Ectodermal cell (in vitro differentiated cells): Measurements from ENCODE around the gene HIPK2.

Experiments used
- H3K27ac ChIP-seq: 2 replicates; pipeline ENCODE4 v1.7.0; 2013; ENCODE audit warnings: mild to moderate bottlenecking, low read depth, low read length; ENCODE audit not compliant: insufficient read depth, poor library complexity, severe bottlenecking
- H3K27me3 ChIP-seq: 2 replicates; pipeline ENCODE4 v1.7.0; 2013; ENCODE audit warnings: mild to moderate bottlenecking, low read length; ENCODE audit not compliant: insufficient read depth, control insufficient read depth, poor library complexity, severe bottlenecking
- H3K36me3 ChIP-seq: one replicate; pipeline ENCODE4 v1.7.0; 2013; ENCODE audit warnings: low read length; ENCODE audit not compliant: control insufficient read depth, insufficient read depth
- H3K4me1 ChIP-seq: one replicate; pipeline ENCODE4 v1.7.0; 2013; ENCODE audit warnings: low read length; ENCODE audit not compliant: control insufficient read depth, insufficient read depth
- H3K4me3 ChIP-seq: 2 replicates; pipeline ENCODE4 v1.7.0; 2013; ENCODE audit warnings: low read depth, low read length, control low read depth; ENCODE audit not compliant: insufficient read depth
- H3K9me3 ChIP-seq: 2 replicates; pipeline ENCODE4 v1.7.0; 2013; ENCODE audit warnings: mild to moderate bottlenecking, low read length, moderate library complexity; ENCODE audit not compliant: control insufficient read depth
- WGBS, 2 experiments: methylation state at CpG; one replicate each; pipeline ENCODE4 v1.1.7; 2013; ENCODE audit warnings: missing lambda C conversion rate in 2 of 2; 5-methylcytosine and 5-hydroxymethylcytosine counted together

The HIPK2 gene

GRCh38 chr7:139522830-139523198 lies 255.0 kb downstream of the HIPK2 start:
- no peaks in the 10 kb centered on the region for H3K4me1 ChIP-seq
- H3K36me3 ChIP-seq = no peaks in the 10 kb centered on the region
- H3K9me3 ChIP-seq = no peaks in the 10 kb centered on the region
- peaks cover 56% of the 10 kb centered on the region for H3K27me3 ChIP-seq
- WGBS, 2 experiments = 40 to 42% methylated on average over 10 of the region's 11 CpGs
- H3K4me3 ChIP-seq = peak overlapping the region; percentile 31
- no peak overlapping the region for H3K27ac ChIP-seq

- Histone ChIP-seq H3K27ac (no peak overlapping the region), H3K9me3 (no peaks in the 10 kb centered on the region), H3K4me1 (no peaks in the 10 kb centered on the region), H3K27me3 (peaks cover 52% of the 10 kb centered on the region), H3K36me3 (no peaks in the 10 kb centered on the region), H3K4me3 (no peak overlapping the region)
- WGBS, 2 experiments = 83 to 95% methylated on average over 1 of the region's 1 CpG
These were observed 256.4 kb downstream of the HIPK2 start for GRCh38 chr7:139521439-139521838.

GRCh38 chr7:139515266-139515665 lies 262.5 kb downstream of the HIPK2 start:
- H3K9me3 ChIP-seq = no peaks in the 10 kb centered on the region
- H3K27ac ChIP-seq = no peak overlapping the region
- H3K27me3 ChIP-seq = no peaks in the 10 kb centered on the region
- H3K4me1 ChIP-seq = peaks cover 7% of the 10 kb centered on the region
- no peak overlapping the region for H3K4me3 ChIP-seq
- 75 to 82% methylated on average over 8 of the region's 8 CpGs for WGBS, 2 experiments
- no peaks in the 10 kb centered on the region for H3K36me3 ChIP-seq
